ENCODE results near the gene BCL11B. TPM values are rescaled to one million over a fixed set of nuclear protein-coding genes. Genes with fewer than 3 reads are reported as not detected.

Gene BCL11B
- total and polyA plus RNA-seq, 2 of the 8 experiments (the other 6 are each of a cell fraction or from before 2014, with no cell fraction given), result 0.63 to 5.9 TPM

- no peak overlapping the region for H3K23ac ChIP-seq (ENCODE audit: insufficient read length)
- no peak overlapping the region for H4K8ac ChIP-seq (ENCODE audit: extremely low read depth, insufficient read depth, low read length)
- no peak overlapping the region for H3K4ac ChIP-seq (replicated peaks; ENCODE audit: insufficient read length, low read depth, low read length)
- DNase-seq (ENCODE audit: low read depth in 1 of 2, low spot score in 2 of 2) (no peak), FAIRE-seq (no peak)
- no peak overlapping the region for H2AK5ac ChIP-seq (ENCODE audit: low read depth, low read length)
- no peak overlapping the region for H3K27ac ChIP-seq (ENCODE audit: low read depth, low read length)
- H3K4me3 ChIP-seq (ENCODE audit: extremely low read depth in 1 of 4, insufficient read depth in 2 of 4, low read depth in 3 of 4, low read length in 4 of 4), result no peak overlapping the region
- H3K79me1 ChIP-seq (ENCODE audit: low read depth, low read length), result peaks cover 14% of the 10 kb centered on the region; the same call in 1 of the 2 replicates
- peaks cover 0 to 57% of the 10 kb centered on the region in 2 experiments; a peak in 2 of 4 replicates for H3K79me2 ChIP-seq (ENCODE audit: control insufficient read depth in 1 of 2, insufficient read depth in 2 of 2, low read length in 2 of 2)
- TF ChIP-seq KDM5A (IDR thresholded peaks at IDR 0.05; ENCODE audit: low read length) (no peak), TEAD4 (IDR thresholded peaks at IDR 0.05; ENCODE audit: low read depth, low read length) (peak; percentile 9; the same call in 1 of the 2 replicates), ATF3 (IDR thresholded peaks at IDR 0.05; ENCODE audit: insufficient read depth, low read depth, low read length) (no peak), NRF1 (IDR thresholded peaks at IDR 0.05; ENCODE audit: low read depth, low read length) (no peak), TAF1 (IDR thresholded peaks at IDR 0.05; ENCODE audit: low read depth, low read length) (no peak), JUN (IDR thresholded peaks at IDR 0.05; ENCODE audit: low read depth, low read length) (no peak)
- no peaks in the 10 kb centered on the region for H4K20me1 ChIP-seq (replicated peaks in 1 of 2; ENCODE audit: control insufficient read depth in 1 of 2, insufficient read depth in 2 of 2, low read length in 2 of 2)
- H4K91ac ChIP-seq (replicated peaks; ENCODE audit: insufficient read length, low read length), result no peak overlapping the region
- H3K23me2 ChIP-seq (ENCODE audit: low read depth, low read length), result no peaks in the 10 kb centered on the region
- H3K18ac ChIP-seq (ENCODE audit: extremely low read depth, low read length), result no peak overlapping the region
- no peaks in the 10 kb centered on the region for H3K36me3 ChIP-seq (ENCODE audit: control insufficient read depth in 2 of 4, insufficient read depth in 4 of 4, low read length in 3 of 4)
- no peak overlapping the region for H3K4me2 ChIP-seq (ENCODE audit: insufficient read depth in 1 of 2, low read depth in 2 of 2, low read length in 2 of 2)
- H2BK15ac ChIP-seq (ENCODE audit: low read length), result peak overlapping the region; percentile 10; the same call in 1 of the 2 replicates
- WGBS, 2 experiments (ENCODE audit: extremely low coverage in 1 of 2, insufficient coverage in 1 of 2, insufficient read length in 1 of 2, insufficient replicate concordance in 2 of 2, low coverage in 1 of 2, low lambda C conversion rate in 2 of 2, missing lambda C conversion rate in 1 of 2), result 91% methylated on average over 19 of the region's 19 CpGs; no CpG with 5 or more reads in 1 of the 2 experiments
- H2AFZ ChIP-seq (ENCODE audit: low read length), result no peak overlapping the region
- H3K9me3 ChIP-seq (ENCODE audit: insufficient read depth in 2 of 2, low read depth in 1 of 2, low read length in 1 of 2), result no peaks in the 10 kb centered on the region
- no peak overlapping the region for H2BK20ac ChIP-seq (ENCODE audit: low read length)
- no peak overlapping the region for H3K9ac ChIP-seq (replicated peaks in 1 of 4; ENCODE audit: extremely low read depth in 1 of 4, low read depth in 3 of 4, low read length in 3 of 4)
- H2BK12ac ChIP-seq (ENCODE audit: low read depth, low read length), result no peak overlapping the region
- CTCF ChIA-PET (ENCODE audit: partially characterized antibody), result interaction anchor here (0.5 to 2.7 kb wide), 2 partner anchors 11 to 122 kb away, joined by 3 to 12 read pairs; no protein-coding TSS in a partner anchor
- no peak overlapping the region for H2BK120ac ChIP-seq (replicated peaks; ENCODE audit: low read depth, low read length)
- H4K5ac ChIP-seq (ENCODE audit: insufficient read length, low read depth, low read length), result no peak overlapping the region
- peaks cover 10 to 39% (median 20%) of the 10 kb centered on the region in 4 experiments for H3K4me1 ChIP-seq (replicated peaks in 1 of 4; ENCODE audit: control insufficient read depth in 3 of 4, insufficient read depth in 4 of 4, low read length in 3 of 4)
- H2BK5ac ChIP-seq (ENCODE audit: low read depth, low read length), result no peak overlapping the region
- H3K27me3 ChIP-seq (replicated peaks in 1 of 4; ENCODE audit: control insufficient read depth in 3 of 4, extremely low read depth in 1 of 4, insufficient read depth in 3 of 4, low read length in 3 of 4), result no peaks in the 10 kb centered on the region
- no peak overlapping the region for H3K14ac ChIP-seq (ENCODE audit: insufficient read length)
- POLR2A ChIA-PET (ENCODE audit: partially characterized antibody), result no interaction called here
- H3K56ac ChIP-seq (replicated peaks; ENCODE audit: insufficient read length, low read depth, low read length), result no peak overlapping the region
Measured at GRCh38 chr14:99255621-99256482, 16.1 kb downstream of the BCL11B start.

Data from H1 (cell line).